K562 (cell line): ENCODE data around the gene KCP.

Experiments used
- CTCF ChIP-seq, 3 experiments: IDR thresholded peaks in 2 of 3; conservative IDR thresholded peaks in 1 of 3; 2 replicates each; pipeline ENCODE4 v1.5.1; 2011 to 2012; ENCODE audit warnings: low read length in 3 of 3, mild to moderate bottlenecking in 3 of 3, control low read depth in 2 of 3, improper control_type of control experiment in 1 of 3, inconsistent platforms in 1 of 3, low read depth in 1 of 3, mixed read lengths in 1 of 3, moderate library complexity in 1 of 3; ENCODE audit not compliant: insufficient read depth in 2 of 3
- ETS1 ChIP-seq: conservative IDR thresholded peaks from 2 replicates; pipeline ENCODE4 v1.6.1; 2011; ENCODE audit warnings: low read depth, mild to moderate bottlenecking, low read length; ENCODE audit not compliant: control insufficient read depth
- HMGXB4 ChIP-seq: sonication (generic); formaldehyde crosslinking; IDR thresholded peaks from 2 replicates; pipeline ENCODE4 v1.8.1; 2023; ENCODE audit warnings: mild to moderate bottlenecking, missing genetic modification reagents
- RFX5 ChIP-seq: IDR thresholded peaks from 2 replicates; pipeline ENCODE4 v1.6.1; 2011; ENCODE audit warnings: low read depth, mild to moderate bottlenecking, improper control_type of control experiment, low read length
- SP1 ChIP-seq: sonication (generic); formaldehyde crosslinking; IDR thresholded peaks from 2 replicates; pipeline ENCODE4 v1.8.1; 2022; ENCODE audit warnings: mild to moderate bottlenecking, missing genetic modification reagents
- YBX1 ChIP-seq: fragments of 450-650 bp; IDR thresholded peaks from 2 replicates; pipeline ENCODE4 v1.7.1; 2016; ENCODE audit warnings: mild to moderate bottlenecking
- ZNF354B ChIP-seq: fragments of 250-450 bp; sonication (Bioruptor Pico); IDR thresholded peaks from 2 replicates; pipeline ENCODE4 v1.4.0; 2020

- TF ChIP-seq RFX5 (no peak), HMGXB4 (CRISPR knock-in tag) (no peak), SP1 (CRISPR knock-in tag) (no peak), ZNF354B (CRISPR knock-in tag) (no peak), YBX1 (no peak), ETS1 (no peak), CTCF (IDR thresholded peaks at IDR 0.05 in 2 of 3, conservative IDR thresholded peaks at IDR 0.05 in 1 of 3; ENCODE audit: insufficient read depth in 2 of 3, low read depth in 1 of 3, low read length in 3 of 3) (no peak)
These were observed 6.6 kb upstream of the KCP start for GRCh38 chr7:128917122-128917521.
